Measurements from ENCODE around the gene DDX54. TPM values are rescaled to one million over a fixed set of nuclear protein-coding genes. Genes with fewer than 3 reads are reported as not detected.

DDX54 gene
- total RNA-seq, 2 donors from 2014 or later = 77.3 to 96.2 TPM

DNA sequence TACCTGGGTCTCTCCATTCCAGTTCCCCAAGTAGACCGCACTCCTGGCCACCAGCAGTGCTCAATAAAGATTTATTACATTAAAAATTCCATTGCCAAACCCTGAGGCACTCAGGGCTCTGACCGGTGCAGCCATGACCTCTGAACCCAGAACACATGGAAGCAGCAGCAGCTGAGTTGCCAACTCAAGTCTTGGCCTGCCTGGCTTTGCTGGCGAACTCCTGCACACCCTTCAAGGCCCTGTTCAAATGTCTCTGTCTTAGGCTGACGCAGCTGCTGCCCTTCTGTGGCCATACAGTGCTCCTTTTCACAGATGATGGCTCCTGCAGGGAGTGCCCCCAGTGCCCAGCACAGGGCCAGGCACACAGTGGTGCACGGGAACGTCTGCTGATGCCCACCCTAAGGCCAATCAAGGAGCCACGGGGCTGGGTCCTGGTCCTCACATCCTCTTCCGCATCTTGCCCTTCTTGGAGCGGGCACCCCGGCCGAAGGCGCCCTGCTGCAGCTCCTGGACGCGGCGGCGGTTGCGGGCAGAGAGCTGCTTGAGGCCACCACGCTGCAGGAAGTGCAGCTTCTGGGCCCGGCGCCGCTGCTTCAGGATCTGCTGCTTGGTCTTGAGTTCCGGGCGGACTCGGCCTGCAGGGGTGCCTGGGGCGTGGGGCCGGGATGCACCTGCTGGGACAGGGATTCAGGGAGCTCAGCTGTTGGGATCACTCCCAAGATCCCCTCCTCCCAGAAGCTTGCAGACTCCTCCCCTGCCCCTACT is 26.7 kb downstream of the DDX54 start:
- Mint-ChIP-seq H3K27ac (no peak overlapping the region), H3K9me3 (no peaks in the 10 kb centered on the region), H3K36me3 (no peaks in the 10 kb centered on the region)
- DNase-seq (ENCODE audit: low spot score in 2 of 2) (no peak), ATAC-seq (no peak)

DNA sequence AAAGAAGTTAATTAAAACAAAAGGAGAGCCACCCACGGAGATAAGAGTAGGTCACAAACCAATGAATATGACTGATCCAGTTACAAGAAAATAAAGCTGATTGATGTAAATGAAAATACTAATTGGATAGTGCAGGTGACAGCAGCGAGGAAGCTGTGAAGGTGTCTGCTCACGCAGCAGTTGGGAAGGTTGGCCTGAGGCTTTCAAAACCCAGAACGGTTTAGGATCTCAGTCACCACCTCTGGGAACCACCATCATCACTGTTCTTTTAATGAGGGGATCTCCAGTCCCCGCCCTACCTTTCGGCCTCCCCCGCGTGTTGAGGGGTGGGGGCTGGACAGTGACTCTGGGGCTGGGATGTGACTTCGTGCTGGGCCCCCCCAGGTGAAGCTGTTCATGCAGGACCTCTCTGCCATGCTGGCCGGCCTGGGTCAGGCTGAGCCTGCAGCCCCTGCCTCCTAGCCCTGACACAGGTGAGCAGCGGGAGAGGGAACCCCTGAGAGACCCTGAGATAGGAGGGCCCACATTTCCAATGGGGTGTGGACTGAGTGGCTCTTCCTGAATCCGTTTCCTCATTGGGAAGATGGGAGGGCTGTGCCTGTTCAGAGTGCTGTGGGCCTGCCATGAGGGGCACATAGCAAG is 27.9 kb downstream of the DDX54 start:
- no peaks in the 10 kb centered on the region for H3K9me3 Mint-ChIP-seq
- DNase-seq (ENCODE audit: low spot score in 2 of 2) (no peak), ATAC-seq (no peak)
- H3K36me3 Mint-ChIP-seq = no peaks in the 10 kb centered on the region
- H3K27ac Mint-ChIP-seq = peak overlapping the region in 1 of 2 donors; percentile 76

DNA sequence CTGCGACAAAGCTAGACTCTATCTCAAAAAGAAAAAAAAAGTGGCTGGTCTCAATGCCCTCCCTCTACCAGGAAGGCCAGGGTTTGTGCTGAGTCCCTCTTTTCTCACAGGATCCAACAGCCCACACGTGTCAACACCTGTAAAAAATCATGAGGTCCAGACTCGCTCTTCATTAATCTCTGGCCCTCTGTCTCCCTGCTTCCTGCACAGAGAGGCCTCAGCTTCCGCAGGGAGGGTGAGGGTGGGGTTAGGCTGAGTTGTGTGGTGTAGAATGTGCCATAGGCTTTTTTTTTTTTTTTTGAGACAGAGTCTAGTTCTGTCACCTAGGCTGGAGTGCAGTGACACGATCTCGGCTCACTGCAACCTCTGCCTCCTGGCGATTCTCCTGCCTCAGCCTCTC is 29.6 kb downstream of the DDX54 start:
- no peaks in the 10 kb centered on the region for H3K36me3 Mint-ChIP-seq
- no peak overlapping the region for H3K27ac Mint-ChIP-seq
- DNase-seq (ENCODE audit: low spot score in 2 of 2) = no peak
- ATAC-seq = no peak
- H3K9me3 Mint-ChIP-seq = no peaks in the 10 kb centered on the region

DNA sequence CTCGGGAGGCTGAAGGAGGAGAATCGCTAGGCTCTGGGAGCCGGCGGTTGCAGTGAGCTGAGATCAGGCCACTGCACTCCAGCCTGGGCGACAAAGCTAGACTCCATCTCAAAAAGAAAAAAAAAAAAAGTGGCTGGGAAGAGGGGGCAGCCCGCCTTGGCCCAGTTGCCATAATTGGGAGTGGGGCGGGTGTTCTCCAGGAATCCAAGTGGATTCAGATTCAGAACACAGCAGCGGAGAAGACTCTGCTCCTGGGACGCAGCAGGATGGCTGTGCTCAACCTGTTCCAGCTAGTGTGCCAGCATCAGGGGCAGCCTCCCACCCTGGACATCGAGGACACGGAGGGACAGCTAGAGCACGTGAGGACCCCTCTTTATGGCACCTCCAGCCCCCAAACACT is 30.2 kb downstream of the DDX54 start:
- H3K9me3 Mint-ChIP-seq = no peaks in the 10 kb centered on the region
- no peaks in the 10 kb centered on the region for H3K36me3 Mint-ChIP-seq
- no peak for ATAC-seq
- H3K27ac Mint-ChIP-seq = no peak overlapping the region
- no peak for DNase-seq (ENCODE audit: low spot score in 2 of 2)

DNA sequence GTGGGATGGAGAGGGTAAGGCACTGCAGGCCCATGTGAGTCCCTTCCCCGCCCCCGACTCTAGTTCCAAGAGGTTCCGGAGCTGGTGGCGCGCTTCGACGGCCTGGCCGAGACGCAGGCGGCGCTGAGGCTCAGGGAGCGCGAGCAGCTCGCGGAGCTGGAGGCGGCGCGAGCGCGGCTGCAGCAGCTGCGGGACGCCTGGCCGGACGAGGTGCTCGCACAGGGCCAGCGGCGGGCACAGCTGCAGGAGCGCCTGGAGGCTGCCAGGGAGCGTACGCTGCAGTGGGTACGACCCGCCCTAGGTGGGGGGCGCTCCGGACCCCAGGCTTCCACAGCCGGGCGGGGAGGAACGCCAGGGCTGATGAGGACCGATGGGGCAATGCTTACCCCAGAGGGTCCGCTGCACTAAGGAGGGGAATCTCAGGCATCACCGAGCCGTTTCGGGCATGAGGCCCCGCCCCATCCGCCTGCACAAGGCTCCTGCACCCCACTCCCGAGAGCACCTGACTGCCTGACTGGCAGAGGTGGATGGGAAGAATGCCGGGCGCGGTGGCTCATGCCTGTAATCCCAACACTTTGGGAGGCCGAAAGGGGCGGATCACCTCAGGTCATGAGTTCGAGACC is 30.8 kb downstream of the DDX54 start:
- peak in 1 of 2 donors; percentile 12 for ATAC-seq
- H3K36me3 Mint-ChIP-seq = no peaks in the 10 kb centered on the region
- peak in 1 of 2 donors; percentile 32 for DNase-seq (ENCODE audit: low spot score in 2 of 2)

DNA sequence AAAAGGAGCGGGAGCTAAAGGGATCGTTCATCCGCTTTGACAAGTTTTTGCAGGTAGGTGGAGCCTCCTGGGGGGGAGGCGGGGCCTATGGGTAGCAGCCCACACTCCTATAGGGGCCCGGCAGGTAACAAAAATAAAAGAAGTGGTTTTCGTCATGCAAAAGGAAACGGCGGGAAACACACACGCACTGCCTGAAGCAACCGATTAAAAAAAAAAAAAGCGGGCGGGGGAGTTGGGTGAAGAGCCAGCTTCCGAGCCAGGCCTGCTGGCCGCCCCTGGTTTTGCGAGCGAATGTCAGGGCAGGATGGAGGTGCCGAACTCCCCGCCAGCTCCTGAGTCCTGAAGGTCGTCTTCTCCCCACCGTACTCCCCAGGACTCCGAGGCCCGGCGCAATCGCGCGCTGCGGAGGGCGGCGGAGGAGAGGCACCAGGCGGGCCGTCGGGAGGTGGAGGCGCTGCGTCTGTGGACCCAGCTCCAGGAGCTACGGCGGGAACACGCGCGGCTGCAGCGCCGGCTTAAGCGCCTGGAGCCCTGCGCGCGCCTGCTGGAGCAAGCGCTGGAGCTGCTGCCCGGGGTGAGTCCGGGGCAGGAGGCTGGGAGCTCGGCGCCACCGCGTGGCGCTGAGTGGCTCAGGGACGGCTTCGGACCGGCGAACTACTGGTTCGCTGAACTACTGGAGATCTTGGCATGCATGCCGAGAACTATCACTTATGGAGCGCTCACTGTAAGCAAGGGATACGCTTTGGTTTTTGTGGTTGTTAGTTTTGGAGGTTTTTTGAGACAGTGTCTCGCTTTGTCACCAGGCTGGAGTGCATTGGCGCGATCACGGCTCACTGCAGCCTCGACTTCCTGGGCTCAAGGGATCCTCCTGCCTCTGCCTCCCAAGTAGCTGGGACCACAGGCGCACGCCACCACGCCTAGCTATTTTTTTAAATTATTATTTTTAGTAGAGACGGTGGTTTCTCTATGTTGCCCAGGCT is 32.2 kb downstream of the DDX54 start:
- peak; percentile 81 to 87 for ATAC-seq
- peak overlapping the region in 1 of 2 donors; percentile 3 for H3K27ac Mint-ChIP-seq
- no peaks in the 10 kb centered on the region for H3K36me3 Mint-ChIP-seq
- peak; percentile 62 to 75 for DNase-seq (ENCODE audit: low spot score in 2 of 2)
- no peaks in the 10 kb centered on the region for H3K9me3 Mint-ChIP-seq

More for the DNA sequence above, 30.8 kb downstream of the DDX54 start:
- Mint-ChIP-seq H3K27ac (no peak overlapping the region), H3K9me3 (no peaks in the 10 kb centered on the region)

DNA sequence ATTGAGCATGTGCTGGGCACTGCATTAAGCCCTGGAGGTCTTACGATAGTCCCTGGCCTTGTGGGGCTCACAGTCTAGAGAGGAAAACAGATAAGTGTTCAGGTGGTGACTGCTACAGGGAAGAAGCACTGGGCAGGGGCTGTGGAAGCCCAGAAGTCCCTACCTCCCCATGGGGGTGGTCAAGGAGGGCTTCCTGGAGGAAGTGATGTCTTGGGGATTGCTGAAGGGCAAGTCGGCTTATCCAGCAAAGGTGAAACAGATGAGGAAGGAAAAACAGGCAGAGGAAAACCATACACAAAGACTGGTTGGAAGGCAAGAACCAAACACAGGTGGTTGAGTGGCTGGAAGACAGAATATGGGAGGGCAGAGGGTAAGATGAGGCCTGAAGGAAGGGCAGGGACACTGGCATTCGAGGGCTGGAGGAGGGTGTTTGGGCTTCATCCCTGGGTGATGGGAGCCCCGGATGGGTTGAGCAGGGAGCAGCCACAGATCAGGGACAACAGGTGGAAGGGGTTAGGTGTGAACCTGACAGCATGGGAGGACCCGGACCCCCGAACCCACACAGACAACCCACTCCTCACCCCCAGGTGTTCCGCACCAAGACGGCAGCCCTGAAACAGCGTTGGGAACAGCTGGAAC is 33.0 kb downstream of the DDX54 start:
- H3K27ac Mint-ChIP-seq = peak overlapping the region in 1 of 2 donors; percentile 3
- ATAC-seq (peak in 1 of 2 donors; percentile 1), DNase-seq (ENCODE audit: low spot score in 2 of 2) (no peak)
- H3K36me3 Mint-ChIP-seq = no peaks in the 10 kb centered on the region
- no peaks in the 10 kb centered on the region for H3K9me3 Mint-ChIP-seq

DNA sequence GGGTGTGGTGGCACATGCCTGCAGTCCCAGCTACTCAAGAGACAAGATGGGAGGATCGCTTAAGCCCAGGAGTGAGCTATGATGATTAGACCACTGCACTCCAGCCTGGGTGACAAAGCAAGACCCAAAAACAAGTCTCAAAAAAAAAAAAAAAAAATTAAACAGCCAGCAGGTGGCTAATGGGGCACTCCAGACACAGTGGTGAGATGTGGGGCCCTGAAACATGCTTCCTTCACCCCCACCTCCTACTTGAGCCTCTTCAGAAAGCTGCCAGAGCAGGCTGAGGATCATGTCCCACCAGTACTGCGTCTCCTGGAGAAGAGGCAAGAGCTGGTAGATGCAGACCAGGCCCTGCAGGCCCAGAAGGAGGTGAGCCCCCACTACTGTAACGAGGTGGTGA is 33.6 kb downstream of the DDX54 start:
- ATAC-seq = no peak

DNA sequence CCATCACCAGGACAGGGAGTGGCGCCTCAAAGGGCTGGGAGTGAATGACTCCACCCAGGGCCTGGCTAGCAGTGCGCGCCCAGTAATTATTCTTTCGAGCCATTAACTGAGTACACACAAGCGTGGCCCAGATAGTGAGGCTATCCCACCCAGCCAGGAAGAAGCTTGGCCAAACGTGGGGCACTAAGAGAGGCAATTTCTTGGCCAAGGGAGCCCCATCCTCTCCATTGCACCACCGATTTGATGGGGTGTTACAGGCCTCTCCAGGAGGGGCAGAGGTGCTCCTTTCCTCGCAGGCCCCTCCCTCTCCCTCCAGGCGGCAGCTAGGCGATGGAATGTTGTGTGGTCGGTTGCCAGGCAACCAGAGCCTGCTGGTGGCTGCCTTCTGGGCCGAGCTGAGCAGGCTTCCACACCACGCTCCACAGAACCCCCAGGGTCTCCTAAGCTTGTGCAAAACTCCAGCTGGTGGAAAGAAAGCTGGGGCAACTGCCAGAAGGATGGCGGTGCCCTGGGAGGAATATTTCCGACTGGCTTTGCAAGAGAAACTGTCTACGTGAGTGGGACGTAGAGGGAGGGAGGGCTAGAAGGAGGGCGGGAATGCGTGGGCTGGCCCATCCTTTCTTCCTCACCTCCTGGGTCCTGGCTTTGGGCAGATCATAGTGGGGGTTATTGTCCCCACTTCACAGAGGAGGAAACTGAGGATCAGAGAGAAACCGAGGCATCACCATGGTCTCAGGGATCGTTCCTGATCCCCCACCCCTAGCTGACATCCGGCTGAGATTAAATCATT is 35.7 kb downstream of the DDX54 start, which contains the start of gene CFAP73:
Gene CFAP73 (plus strand): TSS at position 364 of the 790 bp plus-strand sequence. CDS start 134 bp downstream, at position 498.
- H3K36me3 Mint-ChIP-seq = no peaks in the 10 kb centered on the region
- H3K27ac Mint-ChIP-seq = peak within 1 kb of the TSS in 1 of 2 donors; percentile 15
- no peak for DNase-seq (ENCODE audit: low spot score in 2 of 2)
- H3K9me3 Mint-ChIP-seq = no peaks in the 10 kb centered on the region
- ATAC-seq = no peak

More for the DNA sequence above, 33.6 kb downstream of the DDX54 start:
- Mint-ChIP-seq H3K36me3 (no peaks in the 10 kb centered on the region), H3K27ac (peak overlapping the region in 1 of 2 donors; percentile 3), H3K9me3 (no peaks in the 10 kb centered on the region)
- no peak for DNase-seq (ENCODE audit: low spot score in 2 of 2)

DNA sequence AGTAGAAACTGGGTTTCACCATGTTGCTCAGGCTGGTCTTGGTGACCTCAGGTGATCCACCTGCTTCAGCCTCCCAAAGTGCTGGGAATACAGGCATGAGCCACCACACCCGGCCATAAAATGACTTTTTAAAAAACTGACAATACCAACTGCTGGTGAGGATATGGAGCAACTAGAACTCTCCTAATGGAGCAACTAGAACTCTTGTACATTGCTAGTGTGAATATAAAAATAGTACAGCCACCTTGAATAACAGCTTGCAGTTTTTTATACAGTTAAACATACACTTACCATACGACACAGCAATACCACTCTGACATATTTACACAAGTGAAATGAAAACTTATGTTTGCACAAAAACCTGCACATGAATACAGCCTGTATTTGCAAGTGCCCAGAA is 38.3 kb downstream of the DDX54 start:
- DNase-seq (ENCODE audit: low spot score in 2 of 2) (no peak), ATAC-seq (no peak)
- H3K9me3 Mint-ChIP-seq = no peaks in the 10 kb centered on the region
- no peak overlapping the region for H3K27ac Mint-ChIP-seq
- H3K36me3 Mint-ChIP-seq = no peaks in the 10 kb centered on the region

DNA sequence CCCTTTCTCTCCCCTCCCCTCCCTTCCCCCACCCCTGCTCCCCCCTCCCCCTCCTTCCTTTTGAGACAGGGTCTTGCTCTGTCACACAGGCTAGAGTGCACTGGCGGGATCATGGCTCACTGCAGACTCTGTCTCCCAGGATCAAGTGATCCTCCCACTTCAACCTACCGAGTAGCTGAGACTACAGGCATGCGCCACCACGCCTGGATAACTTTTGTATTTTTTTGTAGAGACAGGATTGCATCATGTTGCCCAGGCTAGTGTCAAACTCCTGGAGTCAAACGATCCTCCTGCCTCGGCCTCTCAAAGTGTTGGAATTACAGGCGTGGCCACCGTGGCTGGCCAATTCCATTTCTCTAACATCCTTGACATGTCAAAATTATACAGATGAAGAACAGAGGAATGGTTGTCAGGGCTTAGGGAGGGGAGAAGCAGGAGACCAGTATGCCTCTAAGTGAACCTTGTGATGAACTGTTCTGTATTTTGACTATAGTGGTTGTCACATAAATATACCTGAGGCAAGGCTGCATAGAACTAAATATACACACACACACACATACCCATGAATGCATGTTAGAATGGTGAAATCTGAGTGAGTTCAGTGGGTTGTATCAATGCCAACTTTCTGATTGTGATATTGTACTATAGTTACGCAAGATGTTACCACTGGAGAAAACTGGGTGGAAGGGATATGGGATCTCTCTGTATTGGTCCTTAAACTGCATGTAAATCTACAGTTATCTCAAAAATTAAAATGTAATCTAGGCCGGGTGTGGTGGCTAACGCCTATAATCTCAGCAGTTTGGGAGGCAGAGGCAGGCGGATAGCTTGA is 39.3 kb downstream of the DDX54 start:
- DNase-seq (ENCODE audit: low spot score in 2 of 2) (no peak), ATAC-seq (no peak)
- Mint-ChIP-seq H3K27ac (peak overlapping the region in 1 of 2 donors; percentile 55), H3K36me3 (no peaks in the 10 kb centered on the region), H3K9me3 (no peaks in the 10 kb centered on the region)

DNA sequence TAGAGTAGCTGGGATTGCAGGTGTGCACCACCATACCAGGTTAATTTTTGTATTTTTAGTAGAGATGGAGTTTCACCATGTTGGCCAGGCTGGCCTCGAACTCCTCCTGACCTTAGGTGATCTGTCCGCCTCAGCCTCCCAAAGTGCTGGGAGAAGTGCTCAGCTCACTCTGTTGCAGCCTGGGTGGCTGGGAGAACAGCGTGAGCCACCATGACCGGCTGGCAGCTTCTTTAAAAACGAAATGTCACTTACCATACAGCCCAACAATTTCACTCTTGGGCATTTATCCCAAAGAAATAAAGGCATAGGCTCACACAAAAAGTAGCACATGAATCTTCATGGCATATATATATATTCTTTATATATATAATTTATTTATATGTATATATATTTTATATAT is 40.5 kb downstream of the DDX54 start:
- no peak for DNase-seq (ENCODE audit: low spot score in 2 of 2)
- H3K9me3 Mint-ChIP-seq = no peaks in the 10 kb centered on the region
- H3K36me3 Mint-ChIP-seq = no peaks in the 10 kb centered on the region
- no peak for ATAC-seq
- no peak overlapping the region for H3K27ac Mint-ChIP-seq

DNA sequence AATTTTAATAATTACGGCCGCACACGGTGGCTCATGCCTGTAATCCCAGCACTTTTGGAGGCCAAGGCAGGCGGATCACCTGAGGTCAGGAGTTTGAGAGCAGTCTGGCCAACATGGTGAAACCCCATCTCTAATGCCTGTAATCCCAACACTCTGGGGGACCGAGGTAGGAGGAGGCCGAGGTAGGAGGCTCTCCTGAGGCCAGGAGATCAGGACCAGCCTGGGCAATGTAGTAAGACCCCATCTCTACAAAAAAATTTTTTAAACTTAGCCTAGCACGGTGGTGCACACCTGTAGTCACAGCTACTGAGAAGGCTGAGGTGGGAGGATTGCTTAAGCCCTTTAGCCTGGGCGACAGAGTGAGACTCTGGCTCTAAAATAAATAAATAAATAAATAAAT is 41.3 kb downstream of the DDX54 start:
- no peak overlapping the region for H3K27ac Mint-ChIP-seq

DNA sequence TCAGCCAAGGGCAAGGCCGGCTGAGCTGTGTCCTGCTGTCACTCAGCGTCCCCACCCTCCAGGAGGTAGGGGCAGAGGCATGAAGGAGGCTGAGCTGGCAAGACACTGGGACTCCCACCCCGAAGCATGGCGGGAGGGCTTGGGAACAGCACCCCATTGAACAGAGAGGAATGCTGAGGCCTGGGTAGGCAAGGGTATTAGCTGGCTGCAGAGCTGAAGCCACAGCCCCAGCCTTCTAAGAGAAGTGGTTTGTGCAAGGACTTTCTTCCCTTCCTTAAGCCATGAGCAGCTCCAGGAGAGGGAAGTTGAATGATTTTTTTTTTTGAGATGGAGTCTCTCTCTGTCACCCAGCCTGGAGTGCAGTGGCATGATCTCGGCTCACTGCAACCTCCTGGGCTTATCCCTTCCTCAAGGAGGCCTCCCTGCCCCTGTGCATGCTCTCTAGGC is 42.4 kb downstream of the DDX54 start:
- ATAC-seq (no peak), DNase-seq (ENCODE audit: low spot score in 2 of 2) (no peak)
- no peaks in the 10 kb centered on the region for H3K9me3 Mint-ChIP-seq
- H3K27ac Mint-ChIP-seq = peak overlapping the region in 1 of 2 donors; percentile 78
- H3K36me3 Mint-ChIP-seq = no peaks in the 10 kb centered on the region

More for the DNA sequence above, 41.3 kb downstream of the DDX54 start:
- ATAC-seq (no peak), DNase-seq (ENCODE audit: low spot score in 2 of 2) (no peak)
- H3K36me3 Mint-ChIP-seq = no peaks in the 10 kb centered on the region
- H3K9me3 Mint-ChIP-seq = no peaks in the 10 kb centered on the region

Measured in activated naive CD4-positive, alpha-beta T cell treated with anti-CD3 and anti-CD28 coated beads, Interleukin-2, amount 50 U/mL, for 72 hours (primary cell).